OCI-LY3 (cell line): ENCODE data around the gene JAKMIP1.

Source experiments
- EZH2phosphoT487 ChIP-seq: fragments of 200-600 bp; shearing (Covaris generic); IDR thresholded peaks from 2 replicates; pipeline ENCODE4 v1.6.1; 2018; ENCODE audit warnings: antibody characterized with exemption, mixed run types, low read depth
- TF ChIP-seq, protein P1 (sequence below): fragments of 200-600, 300-600 bp; sonication (generic); IDR thresholded peaks from 2 replicates; pipeline ENCODE4 v1.5.1; 2014; ENCODE audit warnings: antibody characterized with exemption, low read length, low read depth

DNA sequence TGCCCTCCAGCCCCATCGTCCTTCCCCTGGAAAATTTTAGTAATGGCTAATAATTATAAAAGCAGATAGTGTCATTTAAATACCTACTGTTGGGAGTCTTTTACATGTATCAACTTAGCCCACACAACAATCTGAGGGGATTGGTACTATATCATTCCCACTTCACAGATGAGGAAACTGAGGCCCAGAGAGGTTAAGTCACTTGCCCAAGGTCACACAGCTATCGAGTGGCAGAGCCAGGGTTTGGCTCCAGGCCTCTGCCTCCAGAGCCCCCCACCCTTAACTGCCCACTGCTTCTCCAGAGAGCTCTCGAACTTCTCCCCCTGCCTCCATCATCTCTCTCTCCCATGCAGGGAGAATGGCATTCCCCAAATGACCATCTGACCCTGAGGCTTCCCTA is 189.6 kb downstream of the JAKMIP1 start:
- TF ChIP-seq, protein P1, sequence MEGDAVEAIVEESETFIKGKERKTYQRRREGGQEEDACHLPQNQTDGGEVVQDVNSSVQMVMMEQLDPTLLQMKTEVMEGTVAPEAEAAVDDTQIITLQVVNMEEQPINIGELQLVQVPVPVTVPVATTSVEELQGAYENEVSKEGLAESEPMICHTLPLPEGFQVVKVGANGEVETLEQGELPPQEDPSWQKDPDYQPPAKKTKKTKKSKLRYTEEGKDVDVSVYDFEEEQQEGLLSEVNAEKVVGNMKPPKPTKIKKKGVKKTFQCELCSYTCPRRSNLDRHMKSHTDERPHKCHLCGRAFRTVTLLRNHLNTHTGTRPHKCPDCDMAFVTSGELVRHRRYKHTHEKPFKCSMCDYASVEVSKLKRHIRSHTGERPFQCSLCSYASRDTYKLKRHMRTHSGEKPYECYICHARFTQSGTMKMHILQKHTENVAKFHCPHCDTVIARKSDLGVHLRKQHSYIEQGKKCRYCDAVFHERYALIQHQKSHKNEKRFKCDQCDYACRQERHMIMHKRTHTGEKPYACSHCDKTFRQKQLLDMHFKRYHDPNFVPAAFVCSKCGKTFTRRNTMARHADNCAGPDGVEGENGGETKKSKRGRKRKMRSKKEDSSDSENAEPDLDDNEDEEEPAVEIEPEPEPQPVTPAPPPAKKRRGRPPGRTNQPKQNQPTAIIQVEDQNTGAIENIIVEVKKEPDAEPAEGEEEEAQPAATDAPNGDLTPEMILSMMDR: no peak
- no peak for TF ChIP-seq EZH2phosphoT487
